Natural killer cell (primary cell): ENCODE results near the gene APRT. TPM values are rescaled to one million over a fixed set of nuclear protein-coding genes. Genes with fewer than 3 reads are reported as not detected.

ENCODE experiments used
- ATAC-seq, 3 donors: fragments of 150-1000 bp in 2 of 3; fragments of 200-7000 bp in 1 of 3; cut with Tn5 transposase; 1 replicate in 1 of 3; 2 replicates in 2 of 3; pipeline ENCODE4 v1.10.0; 2021; ENCODE audit warnings: mild to moderate bottlenecking in 2 of 3, moderate library complexity in 2 of 3
- DNase-seq, 2 donors: peaks; one replicate each; pipeline versions ENCODE4 v3.0.0 to v3.0.0-alpha.2; 2013 to 2021; ENCODE audit warnings: mixed read lengths in 1 of 2
- H3K27ac ChIP-seq: one replicate; pipeline ENCODE4 v1.5.1; 2013; ENCODE audit warnings: mild to moderate bottlenecking, low read length
- H3K27me3 ChIP-seq: one replicate; pipeline ENCODE4 v1.6.1; 2013; ENCODE audit warnings: low read length; ENCODE audit not compliant: control insufficient read depth, insufficient read depth
- H3K36me3 ChIP-seq: one replicate; pipeline ENCODE4 v1.6.1; 2013; ENCODE audit warnings: low read length; ENCODE audit not compliant: control insufficient read depth, insufficient read depth
- H3K4me1 ChIP-seq: one replicate; pipeline ENCODE4 v1.6.1; 2013; ENCODE audit warnings: low read length; ENCODE audit not compliant: control insufficient read depth, insufficient read depth
- H3K4me3 ChIP-seq: one replicate; pipeline ENCODE4 v1.5.1; 2013; ENCODE audit warnings: low read length
- H3K9me3 ChIP-seq: one replicate; pipeline ENCODE4 v1.6.1; 2013; ENCODE audit warnings: low read length; ENCODE audit not compliant: control insufficient read depth, insufficient read depth
- H3K27ac Mint-ChIP-seq, 2 donors: one replicate each; pipeline ENCODE4 v1.8.0; 2022; ENCODE audit warnings: mild to moderate bottlenecking in 2 of 2, mixed read lengths in 2 of 2, moderate library complexity in 1 of 2
- H3K27me3 Mint-ChIP-seq, 2 donors: one replicate each; pipeline ENCODE4 v1.8.0; 2022; ENCODE audit warnings: low read depth in 2 of 2, mixed read lengths in 2 of 2
- H3K36me3 Mint-ChIP-seq: one replicate; pipeline ENCODE4 v1.8.0; 2022; ENCODE audit warnings: mixed read lengths
- H3K4me1 Mint-ChIP-seq, 2 donors: one replicate each; pipeline ENCODE4 v1.8.0; 2022; ENCODE audit warnings: mixed read lengths in 2 of 2
- H3K4me3 Mint-ChIP-seq: one replicate; pipeline ENCODE4 v1.8.0; 2022; ENCODE audit warnings: mild to moderate bottlenecking, moderate library complexity, mixed read lengths
- H3K9me3 Mint-ChIP-seq, 2 donors: one replicate each; pipeline ENCODE4 v1.8.0; 2022; ENCODE audit warnings: mixed read lengths in 2 of 2
- CTCF ChIP-seq: fragments of 200-600 bp; IDR thresholded peaks from one replicate; pipeline ENCODE4 v1.8.0; 2022; ENCODE audit warnings: antibody characterized with exemption
- WGBS: methylation state at CpG from one replicate; pipeline ENCODE4 v1.1.7; 2013; ENCODE audit warnings: missing lambda C conversion rate; ENCODE audit not compliant: insufficient coverage; 5-methylcytosine and 5-hydroxymethylcytosine counted together
- intact Hi-C: fragments of 100-400 bp; cut with micrococcal nuclease; formaldehyde crosslinking; loops from one replicate; pipeline ENCODE4 v1.14.2; 2022
- total RNA-seq, 4 donors: library from RNA; stranded (reverse); fragments of 120-200 nt in 1 of 4; gene quantifications; one replicate each; pipeline versions ENCODE4 v1.2.3 to v1.2.4, GENCODE V29; 2013 to 2022

The APRT gene
- total RNA-seq, 3 donors from 2014 or later (not counting 1 experiment from before 2014, with no cell fraction given) = 118 to 123 (median 120) TPM

DNA sequence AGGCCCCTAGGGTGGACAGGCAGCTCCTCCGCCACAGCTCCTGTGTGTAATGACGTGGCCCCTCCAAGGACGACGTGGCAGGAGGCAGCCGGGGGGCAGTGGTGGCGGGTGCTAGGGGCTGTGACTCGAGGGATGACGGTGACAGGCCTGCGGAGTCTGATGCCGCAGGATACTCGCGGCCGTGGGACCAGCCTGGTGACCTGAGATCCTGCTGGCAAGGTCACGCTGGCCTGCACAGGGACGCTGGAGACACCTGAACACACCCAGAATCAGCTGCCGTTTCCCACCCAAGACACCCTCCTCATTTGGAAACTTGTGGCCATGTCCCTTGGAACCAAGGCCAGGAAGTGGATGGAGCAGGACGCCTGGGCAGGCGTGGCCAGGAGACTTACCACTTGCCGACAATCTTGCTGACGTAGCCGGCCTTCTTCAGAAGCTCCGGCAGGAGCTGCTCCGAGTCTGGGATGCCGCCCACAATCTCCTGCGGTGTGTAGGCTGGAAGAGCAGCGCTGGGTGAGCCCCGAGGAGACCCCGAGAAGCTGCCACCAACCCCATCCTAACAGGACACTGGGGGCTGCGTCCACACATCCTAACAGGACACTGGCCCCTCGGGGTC lies 29.0 kb upstream of the APRT start:
- Mint-ChIP-seq H3K27ac (no peak overlapping the region), H3K9me3 (no peaks in the 10 kb centered on the region), H3K4me1 (no peaks in the 10 kb centered on the region), H3K27me3 (no peaks in the 10 kb centered on the region), H3K36me3 (no peaks in the 10 kb centered on the region), H3K4me3 (no peak overlapping the region)
- TF ChIP-seq CTCF = no peak
- Histone ChIP-seq H3K27me3 (no peaks in the 10 kb centered on the region), H3K36me3 (peaks cover 14% of the 10 kb centered on the region), H3K4me1 (no peaks in the 10 kb centered on the region), H3K9me3 (no peaks in the 10 kb centered on the region), H3K27ac (no peak overlapping the region), H3K4me3 (no peak overlapping the region)
- intact Hi-C loops = no loop called here
- DNase-seq (no peak), ATAC-seq (no peak)
- WGBS = 95% methylated on average over 30 of the region's 30 CpGs

- Histone ChIP-seq H3K4me3 (no peak overlapping the region), H3K27ac (no peak overlapping the region), H3K27me3 (no peaks in the 10 kb centered on the region), H3K36me3 (peaks cover 19% of the 10 kb centered on the region), H3K4me1 (no peaks in the 10 kb centered on the region), H3K9me3 (no peaks in the 10 kb centered on the region)
- H3K9me3 Mint-ChIP-seq = no peaks in the 10 kb centered on the region
- DNase-seq (no peak), ATAC-seq (no peak)
- no peaks in the 10 kb centered on the region for H3K4me1 Mint-ChIP-seq
- 94% methylated on average over 24 of the region's 24 CpGs for WGBS
- intact Hi-C loops = no loop called here
- H3K36me3 Mint-ChIP-seq = no peaks in the 10 kb centered on the region
- H3K4me3 Mint-ChIP-seq = no peak overlapping the region
- no peak for TF ChIP-seq CTCF
- no peaks in the 10 kb centered on the region for H3K27me3 Mint-ChIP-seq
- H3K27ac Mint-ChIP-seq = no peak overlapping the region
Measured at GRCh38 chr16:88839745-88840599, 28.2 kb upstream of the APRT start.

DNA sequence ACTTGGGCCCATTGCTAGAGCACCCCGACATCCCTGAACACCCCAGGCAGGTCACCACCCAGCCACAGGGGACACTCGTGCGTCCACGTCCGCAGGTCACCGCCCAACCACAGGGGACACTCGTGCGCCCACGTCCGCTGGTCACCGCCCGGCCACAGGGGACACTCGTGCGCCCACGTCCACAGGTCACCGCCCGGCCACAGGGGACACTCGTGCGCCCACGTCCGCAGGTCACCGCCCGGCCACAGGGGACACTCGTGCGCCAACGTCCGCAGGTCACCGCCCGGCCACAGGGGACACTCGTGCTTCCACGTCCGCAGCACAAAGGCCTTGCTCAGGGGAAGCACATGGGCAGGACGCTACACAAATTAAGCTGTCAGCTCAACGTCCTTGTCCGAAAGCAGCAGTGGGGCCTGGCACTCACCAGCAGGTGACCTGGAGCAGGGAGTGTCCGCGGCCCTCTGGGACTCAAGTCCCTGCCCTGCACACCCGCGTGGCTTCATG lies 27.4 kb upstream of the APRT start:
- H3K27me3 ChIP-seq = no peaks in the 10 kb centered on the region
- Mint-ChIP-seq H3K9me3 (no peaks in the 10 kb centered on the region), H3K4me3 (no peak overlapping the region), H3K27ac (no peak overlapping the region), H3K4me1 (no peaks in the 10 kb centered on the region), H3K27me3 (no peaks in the 10 kb centered on the region), H3K36me3 (no peaks in the 10 kb centered on the region)
- H3K4me1 ChIP-seq = no peaks in the 10 kb centered on the region
- H3K36me3 ChIP-seq = peaks cover 20% of the 10 kb centered on the region
- no peak for ATAC-seq
- no peak overlapping the region for H3K4me3 ChIP-seq
- 94% methylated on average over 39 of the region's 39 CpGs for WGBS
- H3K27ac ChIP-seq = no peak overlapping the region
- TF ChIP-seq CTCF = no peak
- intact Hi-C loops = no loop called here
- DNase-seq = no peak
- H3K9me3 ChIP-seq = no peaks in the 10 kb centered on the region
